HepG2 (cell line): ENCODE measurements around the gene SBNO1. TPM values are rescaled to one million over a fixed set of nuclear protein-coding genes. Genes with fewer than 3 reads are reported as not detected.
A peak's percentile ranks its signal among the peaks of the same experiment; 100 is the strongest.

Experiments
- AGO2 ChIP-seq: fragments of 200-400 bp; formaldehyde crosslinking; optimal IDR thresholded peaks from 2 replicates; pipeline ENCODE3; 2017; ENCODE audit warnings: mild to moderate bottlenecking, low read depth, low read length, moderate library complexity
- ASH2L ChIP-seq: fragments of 300-600, 200-600 bp; sonication (generic); IDR thresholded peaks from 2 replicates; pipeline ENCODE4 v1.7.0; 2017; ENCODE audit warnings: low read depth, mild to moderate bottlenecking, moderate library complexity, mixed read lengths, low read length; ENCODE audit not compliant: insufficient read length
- BRCA1 ChIP-seq: sonication (generic); formaldehyde crosslinking; IDR thresholded peaks from 2 replicates; pipeline ENCODE4 v1.4.0; 2020; ENCODE audit warnings: missing genetic modification reagents
- CENPT ChIP-seq: sonication (generic); formaldehyde crosslinking; IDR thresholded peaks from 2 replicates; pipeline ENCODE4 v1.8.0; 2022; ENCODE audit warnings: low read depth, mild to moderate bottlenecking, moderate library complexity, missing genetic modification reagents
- CHCHD3 ChIP-seq: sonication (generic); formaldehyde crosslinking; IDR thresholded peaks from 2 replicates; pipeline ENCODE4 v1.8.0; 2022; ENCODE audit warnings: mild to moderate bottlenecking, missing genetic modification reagents, moderate library complexity
- ISX ChIP-seq: sonication (generic); formaldehyde crosslinking; conservative IDR thresholded peaks from 2 replicates; pipeline ENCODE4 v1.5.0; 2020; ENCODE audit warnings: missing genetic modification reagents
- KDM5A ChIP-seq: fragments of 200-600 bp; sonication (generic); IDR thresholded peaks from 2 replicates; pipeline ENCODE4 v1.7.0; 2018; ENCODE audit warnings: antibody characterized with exemption, mild to moderate bottlenecking, low read length, borderline replicate concordance
- MAZ ChIP-seq, 2 experiments: sonication (generic) in 1 of 2; formaldehyde crosslinking in 1 of 2; IDR thresholded peaks; 2 replicates each; pipeline versions ENCODE4 v1.5.0 to v1.6.1; 2012 to 2020; ENCODE audit warnings: low read depth in 2 of 2, mild to moderate bottlenecking in 2 of 2, borderline replicate concordance in 1 of 2, improper control_type of control experiment in 1 of 2, low read length in 1 of 2, missing genetic modification reagents in 1 of 2, moderate library complexity in 1 of 2
- PHF20 ChIP-seq: sonication (generic); formaldehyde crosslinking; IDR thresholded peaks from 2 replicates; pipeline ENCODE4 v1.5.0; 2020; ENCODE audit warnings: mild to moderate bottlenecking, missing genetic modification reagents
- POLR2A ChIP-seq, 2 experiments: IDR thresholded peaks; 2 replicates each; pipeline ENCODE4 v1.6.1; 2011; ENCODE audit warnings: low read depth in 2 of 2, low read length in 2 of 2, mild to moderate bottlenecking in 1 of 2, moderate library complexity in 1 of 2; ENCODE audit not compliant: insufficient read depth in 1 of 2
- SMAD9 ChIP-seq: sonication (generic); formaldehyde crosslinking; IDR thresholded peaks from 2 replicates; pipeline ENCODE4 v1.5.1; 2020; ENCODE audit warnings: mild to moderate bottlenecking, missing genetic modification reagents
- TCF12 ChIP-seq, 2 experiments: fragments of 450-650 bp in 1 of 2; sonication (generic) in 1 of 2; formaldehyde crosslinking in 1 of 2; IDR thresholded peaks; 2 replicates each; pipeline versions ENCODE4 v1.6.1 to v1.8.0; 2017 to 2022; ENCODE audit warnings: antibody characterized with exemption in 1 of 2, mild to moderate bottlenecking in 1 of 2, missing genetic modification reagents in 1 of 2, moderate library complexity in 1 of 2
- TGIF2 ChIP-seq: IDR thresholded peaks from 2 replicates; pipeline ENCODE4 v1.6.1; 2016; ENCODE audit warnings: control low read depth, missing compliant biosample characterization
- ZNF292 ChIP-seq: sonication (generic); formaldehyde crosslinking; IDR thresholded peaks from 2 replicates; pipeline ENCODE4 v1.8.1; 2022; ENCODE audit warnings: mild to moderate bottlenecking, low read depth, missing genetic modification reagents, borderline replicate concordance
- ZNF383 ChIP-seq: sonication (generic); formaldehyde crosslinking; IDR thresholded peaks from 2 replicates; pipeline ENCODE4 v1.4.0; 2020; ENCODE audit warnings: missing genetic modification reagents, mild to moderate bottlenecking, borderline replicate concordance
- ZNF543 ChIP-seq: sonication (generic); formaldehyde crosslinking; IDR thresholded peaks from 2 replicates; pipeline ENCODE4 v1.4.0; 2020; ENCODE audit warnings: mild to moderate bottlenecking, missing genetic modification reagents
- ZNF563 ChIP-seq: sonication (generic); formaldehyde crosslinking; IDR thresholded peaks from 2 replicates; pipeline ENCODE4 v1.8.0; 2022; ENCODE audit warnings: mild to moderate bottlenecking, moderate library complexity, missing genetic modification reagents
- ZNF616 ChIP-seq: sonication (generic); formaldehyde crosslinking; IDR thresholded peaks from 2 replicates; pipeline ENCODE4 v1.5.0; 2020; ENCODE audit warnings: low read depth, mild to moderate bottlenecking, missing genetic modification reagents
- ZNF678 ChIP-seq: sonication (generic); formaldehyde crosslinking; IDR thresholded peaks from 2 replicates; pipeline ENCODE4 v1.4.0; 2020; ENCODE audit warnings: mild to moderate bottlenecking, missing genetic modification reagents
- ZNF816 ChIP-seq: sonication (generic); formaldehyde crosslinking; IDR thresholded peaks from 2 replicates; pipeline ENCODE4 v1.8.0; 2022; ENCODE audit warnings: missing genetic modification reagents, mild to moderate bottlenecking, borderline replicate concordance
- ZZZ3 ChIP-seq: sonication (generic); formaldehyde crosslinking; IDR thresholded peaks from 2 replicates; pipeline ENCODE4 v1.4.0; 2020; ENCODE audit warnings: missing genetic modification reagents, mild to moderate bottlenecking, borderline replicate concordance
- polyA plus RNA-seq, 8 experiments: library from polyadenylated mRNA; depleted of rRNA in 3 of 8; stranded (reverse) in 7 of 8; unstranded in 1 of 8; fragments of >200 nt; fragmentation: Illumina TruSeq in 4 of 8; extraction: Trizol in 4 of 8; gene quantifications; 2 replicates each; pipeline versions ENCODE4 v1.2.1 to v1.2.3, GENCODE V29; 2011 to 2016; ENCODE audit warnings: low read depth in 4 of 8, missing spikeins in 1 of 8, mixed read lengths in 1 of 8; ENCODE audit not compliant: insufficient read depth in 1 of 8
- total RNA-seq, 5 experiments: library from RNA; depleted of rRNA; stranded (reverse); fragments of >200 nt; fragmentation: Illumina TruSeq; extraction: Trizol; gene quantifications; 2 replicates each; pipeline ENCODE4 v1.2.3, GENCODE V29; 2016; ENCODE audit warnings: low read depth in 1 of 5
- TF ChIP-seq, protein P1 (sequence below): sonication (generic); formaldehyde crosslinking; conservative IDR thresholded peaks from 2 replicates; pipeline ENCODE4 v1.4.0; 2020; ENCODE audit warnings: mild to moderate bottlenecking, missing genetic modification reagents, moderate library complexity
- TF ChIP-seq, protein P2 (sequence below): sonication (generic); IDR thresholded peaks from 2 replicates; pipeline ENCODE4 v1.6.1; 2016; ENCODE audit warnings: low read depth, borderline replicate concordance
- TF ChIP-seq, protein P3 (sequence below): sonication (generic); formaldehyde crosslinking; IDR thresholded peaks from 2 replicates; pipeline ENCODE4 v1.5.0; 2020; ENCODE audit warnings: mild to moderate bottlenecking, missing genetic modification reagents, borderline replicate concordance

Gene SBNO1
- total and polyA plus RNA-seq, 2 of the 13 experiments (the other 11 are each of a cell fraction or from before 2014, with no cell fraction given), result 10.9 to 40.2 TPM

DNA sequence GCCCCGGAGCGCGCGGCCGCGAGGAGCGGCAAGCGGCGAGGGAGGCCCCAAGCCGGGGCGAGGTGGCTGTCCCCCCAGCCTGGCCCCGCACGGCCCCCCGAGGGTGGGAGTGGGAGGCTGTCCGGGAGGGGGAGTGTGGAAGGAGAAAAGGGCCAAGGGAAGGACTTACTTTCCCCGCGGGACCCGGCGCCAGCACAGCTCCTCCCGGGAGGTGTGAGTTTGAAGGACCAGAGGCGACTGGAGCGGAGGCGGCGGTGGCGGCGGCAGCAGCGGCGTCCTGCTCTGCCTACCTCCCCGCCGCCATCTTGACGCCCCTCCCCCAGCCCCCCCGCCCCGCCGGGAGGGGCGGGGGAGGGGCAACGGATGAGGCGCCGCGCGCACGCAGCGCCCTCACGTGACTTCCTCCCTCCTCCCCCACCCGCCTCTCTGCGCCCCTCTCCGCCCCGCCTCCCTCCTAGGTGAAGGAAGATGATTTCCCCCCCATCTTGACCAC is at the start of gene SBNO1 (continued):
- TF ChIP-seq, protein P1, sequence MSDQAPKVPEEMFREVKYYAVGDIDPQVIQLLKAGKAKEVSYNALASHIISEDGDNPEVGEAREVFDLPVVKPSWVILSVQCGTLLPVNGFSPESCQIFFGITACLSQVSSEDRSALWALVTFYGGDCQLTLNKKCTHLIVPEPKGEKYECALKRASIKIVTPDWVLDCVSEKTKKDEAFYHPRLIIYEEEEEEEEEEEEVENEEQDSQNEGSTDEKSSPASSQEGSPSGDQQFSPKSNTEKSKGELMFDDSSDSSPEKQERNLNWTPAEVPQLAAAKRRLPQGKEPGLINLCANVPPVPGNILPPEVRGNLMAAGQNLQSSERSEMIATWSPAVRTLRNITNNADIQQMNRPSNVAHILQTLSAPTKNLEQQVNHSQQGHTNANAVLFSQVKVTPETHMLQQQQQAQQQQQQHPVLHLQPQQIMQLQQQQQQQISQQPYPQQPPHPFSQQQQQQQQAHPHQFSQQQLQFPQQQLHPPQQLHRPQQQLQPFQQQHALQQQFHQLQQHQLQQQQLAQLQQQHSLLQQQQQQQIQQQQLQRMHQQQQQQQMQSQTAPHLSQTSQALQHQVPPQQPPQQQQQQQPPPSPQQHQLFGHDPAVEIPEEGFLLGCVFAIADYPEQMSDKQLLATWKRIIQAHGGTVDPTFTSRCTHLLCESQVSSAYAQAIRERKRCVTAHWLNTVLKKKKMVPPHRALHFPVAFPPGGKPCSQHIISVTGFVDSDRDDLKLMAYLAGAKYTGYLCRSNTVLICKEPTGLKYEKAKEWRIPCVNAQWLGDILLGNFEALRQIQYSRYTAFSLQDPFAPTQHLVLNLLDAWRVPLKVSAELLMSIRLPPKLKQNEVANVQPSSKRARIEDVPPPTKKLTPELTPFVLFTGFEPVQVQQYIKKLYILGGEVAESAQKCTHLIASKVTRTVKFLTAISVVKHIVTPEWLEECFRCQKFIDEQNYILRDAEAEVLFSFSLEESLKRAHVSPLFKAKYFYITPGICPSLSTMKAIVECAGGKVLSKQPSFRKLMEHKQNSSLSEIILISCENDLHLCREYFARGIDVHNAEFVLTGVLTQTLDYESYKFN (CRISPR knock-in tag), result no peak
- TF ChIP-seq, protein P2, sequence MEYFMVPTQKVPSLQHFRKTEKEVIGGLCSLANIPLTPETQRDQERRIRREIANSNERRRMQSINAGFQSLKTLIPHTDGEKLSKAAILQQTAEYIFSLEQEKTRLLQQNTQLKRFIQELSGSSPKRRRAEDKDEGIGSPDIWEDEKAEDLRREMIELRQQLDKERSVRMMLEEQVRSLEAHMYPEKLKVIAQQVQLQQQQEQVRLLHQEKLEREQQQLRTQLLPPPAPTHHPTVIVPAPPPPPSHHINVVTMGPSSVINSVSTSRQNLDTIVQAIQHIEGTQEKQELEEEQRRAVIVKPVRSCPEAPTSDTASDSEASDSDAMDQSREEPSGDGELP, result no peak
- no peak for TF ChIP-seq ZNF616
- no peak for TF ChIP-seq ISX (CRISPR knock-in tag)
- TF ChIP-seq ASH2L, result no peak
- no peak for TF ChIP-seq ZNF383 (CRISPR knock-in tag)
- no peak for TF ChIP-seq ZNF563 (CRISPR knock-in tag)
- peak; percentile 10; the same call in 1 of the 2 replicates for TF ChIP-seq ZZZ3 (CRISPR knock-in tag)
- no peak for TF ChIP-seq CENPT (CRISPR knock-in tag)
- TF ChIP-seq POLR2A (IDR thresholded peaks at IDR 0.05; ENCODE audit: insufficient read depth in 1 of 2, low read depth in 2 of 2, low read length in 2 of 2), result peak; percentile 73 to 85
- 0 out of 2 replicates have a peak, but pooled peaks have one; percentile 62 for TF ChIP-seq TGIF2
- TF ChIP-seq ZNF543 (CRISPR knock-in tag), result 0 out of 2 replicates have a peak, but pooled peaks have one; percentile 63
- TF ChIP-seq ZNF292 (CRISPR knock-in tag), result no peak
- TF ChIP-seq TCF12 (IDR thresholded peaks at IDR 0.05), result no peak
- no peak for TF ChIP-seq TCF12 (CRISPR knock-in tag; IDR thresholded peaks at IDR 0.05)
- TF ChIP-seq KDM5A, result peak; percentile 60; the same call in 1 of the 2 replicates
- TF ChIP-seq ZNF678 (CRISPR knock-in tag), result no peak; the same call in 1 of the 2 replicates
- TF ChIP-seq CHCHD3 (CRISPR knock-in tag), result no peak
- TF ChIP-seq BRCA1 (CRISPR knock-in tag), result no peak
- peak; percentile 90 for TF ChIP-seq MAZ (IDR thresholded peaks at IDR 0.05; ENCODE audit: borderline replicate concordance, low read depth, low read length)
- no peak for TF ChIP-seq MAZ (CRISPR knock-in tag; IDR thresholded peaks at IDR 0.05; ENCODE audit: low read depth)
- TF ChIP-seq SMAD9 (CRISPR knock-in tag), result no peak
- TF ChIP-seq, protein P3, sequence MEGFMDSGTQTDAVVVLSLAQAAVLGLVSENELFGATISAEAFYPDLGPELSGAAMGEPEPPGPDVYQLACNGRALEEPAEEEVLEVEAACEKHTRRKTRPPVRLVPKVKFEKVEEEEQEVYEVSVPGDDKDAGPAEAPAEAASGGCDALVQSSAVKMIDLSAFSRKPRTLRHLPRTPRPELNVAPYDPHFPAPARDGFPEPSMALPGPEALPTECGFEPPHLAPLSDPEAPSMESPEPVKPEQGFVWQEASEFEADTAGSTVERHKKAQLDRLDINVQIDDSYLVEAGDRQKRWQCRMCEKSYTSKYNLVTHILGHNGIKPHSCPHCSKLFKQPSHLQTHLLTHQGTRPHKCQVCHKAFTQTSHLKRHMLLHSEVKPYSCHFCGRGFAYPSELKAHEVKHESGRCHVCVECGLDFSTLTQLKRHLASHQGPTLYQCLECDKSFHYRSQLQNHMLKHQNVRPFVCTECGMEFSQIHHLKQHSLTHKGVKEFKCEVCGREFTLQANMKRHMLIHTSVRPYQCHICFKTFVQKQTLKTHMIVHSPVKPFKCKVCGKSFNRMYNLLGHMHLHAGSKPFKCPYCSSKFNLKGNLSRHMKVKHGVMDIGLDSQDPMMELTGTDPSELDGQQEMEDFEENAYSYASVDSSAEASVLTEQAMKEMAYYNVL (CRISPR knock-in tag), result no peak; the same call in 1 of the 2 replicates
- peak; percentile 26 for TF ChIP-seq AGO2
- TF ChIP-seq ZNF816 (CRISPR knock-in tag), result peak; percentile 9; the same call in 1 of the 2 replicates
- 0 out of 2 replicates have a peak, but pooled peaks have one; percentile 15 for TF ChIP-seq PHF20
